Ammon's horn (tissue), 1 donor: ENCODE data around the gene RPS6KC1.
"Not testable (repeated sequence)": the region's sequence is repeated elsewhere in the genome, so short reads cannot be mapped to it uniquely, and the experiment has no call there.

ENCODE experiments used
- DNase-seq: peaks from one replicate; pipeline ENCODE4 v3.0.0-alpha.2; 2016; ENCODE audit warnings: low spot score

The RPS6KC1 gene

GRCh38 chr1:213154056-213154685 lies 103.1 kb downstream of the RPS6KC1 start:
- no peak for DNase-seq

DNA sequence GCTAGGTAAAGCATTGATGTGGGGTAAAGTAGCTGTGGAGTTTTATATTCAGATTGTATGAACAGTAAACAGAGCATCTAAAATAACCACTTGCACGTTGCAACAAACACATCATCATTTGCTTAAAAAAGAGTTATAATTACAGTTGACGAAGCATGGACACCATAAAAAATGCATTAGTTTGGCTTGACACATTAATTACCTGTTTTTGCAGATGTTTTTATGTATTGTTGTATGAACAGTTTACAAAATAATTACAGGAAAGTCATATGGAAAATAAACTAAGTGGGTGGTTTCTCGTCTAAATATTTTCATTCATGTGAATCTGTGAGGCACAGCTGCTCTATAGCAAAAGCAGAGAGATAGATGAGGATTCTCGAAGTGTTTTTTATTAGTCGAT lies 108.3 kb downstream of the RPS6KC1 start:
- DNase-seq, result no peak

DNA sequence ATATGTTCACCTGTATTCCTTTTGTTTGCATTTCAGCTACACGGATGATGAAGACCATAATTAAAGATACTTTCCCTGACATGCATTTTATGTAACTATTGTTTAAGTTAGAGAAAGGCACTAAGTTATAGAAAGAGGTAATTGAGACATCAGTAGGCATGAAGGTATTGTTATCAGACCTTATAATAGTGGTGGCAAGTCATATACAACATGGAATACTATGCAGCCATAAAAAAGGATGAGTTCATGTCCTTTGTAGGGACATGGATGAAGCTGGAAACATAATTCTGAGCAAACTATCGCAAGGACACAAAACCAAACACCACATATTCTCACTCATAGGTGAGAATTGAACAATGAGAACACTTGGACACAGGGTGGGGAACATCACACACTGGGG lies 109.4 kb downstream of the RPS6KC1 start:
- not testable (repeated sequence) for DNase-seq

DNA sequence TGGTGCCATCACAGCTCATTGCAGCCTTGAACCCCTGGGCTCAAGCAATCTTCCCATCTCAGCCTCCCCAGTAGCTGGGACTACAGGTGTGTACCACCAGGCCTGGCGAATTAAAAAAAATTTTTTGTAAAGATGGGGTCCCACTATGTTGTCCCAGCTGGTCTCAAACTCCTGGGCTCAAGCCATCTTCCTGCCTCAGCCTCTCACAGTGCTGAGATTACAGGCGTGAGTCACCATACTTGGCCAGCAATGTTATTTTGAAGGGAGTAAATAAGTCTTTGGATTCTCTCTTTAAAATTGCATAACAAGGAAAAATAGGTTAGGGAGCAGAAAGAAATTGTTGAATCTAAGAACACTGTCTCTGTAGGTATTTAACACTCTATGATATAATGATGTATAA lies 111.3 kb downstream of the RPS6KC1 start:
- no peak for DNase-seq

- no peak for DNase-seq
These were observed 111.8 kb downstream of the RPS6KC1 start for GRCh38 chr1:213162862-213163261.

- DNase-seq, result no peak
These were observed 112.3 kb downstream of the RPS6KC1 start for GRCh38 chr1:213163278-213163711.

- no peak for DNase-seq
These were observed 113.5 kb downstream of the RPS6KC1 start for GRCh38 chr1:213164561-213164960.

GRCh38 chr1:213166852-213167251 lies 115.8 kb downstream of the RPS6KC1 start:
- no peak for DNase-seq

DNA sequence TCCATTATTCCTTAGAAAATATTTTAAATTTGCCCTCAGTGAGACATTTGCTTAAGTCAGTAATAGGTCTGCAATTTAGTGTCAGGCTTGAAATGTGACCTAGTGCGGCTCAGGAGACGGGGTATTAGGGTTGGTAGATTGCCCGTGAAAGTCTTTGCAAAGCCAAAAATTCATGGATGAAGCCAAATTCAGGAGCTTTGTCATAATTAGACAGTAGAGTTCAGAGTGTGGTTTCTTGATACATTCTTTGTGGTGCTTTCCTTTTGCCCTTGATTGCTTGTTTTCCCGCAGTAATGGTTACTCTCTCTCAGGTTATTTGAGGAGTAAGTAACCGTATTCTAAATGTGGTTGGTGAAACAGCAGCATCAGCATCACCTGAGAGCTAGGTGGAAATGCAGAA lies 120.7 kb downstream of the RPS6KC1 start:
- DNase-seq, result no peak

GRCh38 chr1:213176341-213176740 lies 125.3 kb downstream of the RPS6KC1 start:
- DNase-seq, result no peak

- DNase-seq, result no peak
These were observed 128.7 kb downstream of the RPS6KC1 start for GRCh38 chr1:213179784-213180183.

- DNase-seq, result no peak
These were observed 129.8 kb downstream of the RPS6KC1 start for GRCh38 chr1:213180833-213181232.

GRCh38 chr1:213183036-213183672 lies 132.1 kb downstream of the RPS6KC1 start:
- no peak for DNase-seq

DNA sequence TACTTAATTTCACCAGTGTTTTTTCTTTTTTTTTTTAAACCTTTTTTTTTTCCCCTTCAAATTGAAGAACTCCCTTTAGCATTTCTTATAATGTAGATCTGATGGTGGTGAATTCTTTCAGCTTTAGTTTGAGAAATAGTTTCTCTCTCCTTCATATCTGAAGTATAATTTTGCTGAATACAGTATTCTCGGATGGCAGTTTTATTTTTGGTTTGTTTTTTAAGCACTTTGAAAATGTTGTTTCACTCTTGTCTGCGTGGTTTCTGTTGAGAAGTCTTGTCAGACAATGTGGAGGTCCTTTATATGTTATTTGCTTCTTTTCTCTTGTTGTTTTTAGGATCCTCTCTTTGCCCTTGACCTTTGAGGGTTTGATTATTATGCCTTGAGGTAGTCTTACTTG lies 135.1 kb downstream of the RPS6KC1 start:
- DNase-seq, result no peak

- no peak for DNase-seq
These were observed 141.0 kb downstream of the RPS6KC1 start for GRCh38 chr1:213192026-213192425.

DNA sequence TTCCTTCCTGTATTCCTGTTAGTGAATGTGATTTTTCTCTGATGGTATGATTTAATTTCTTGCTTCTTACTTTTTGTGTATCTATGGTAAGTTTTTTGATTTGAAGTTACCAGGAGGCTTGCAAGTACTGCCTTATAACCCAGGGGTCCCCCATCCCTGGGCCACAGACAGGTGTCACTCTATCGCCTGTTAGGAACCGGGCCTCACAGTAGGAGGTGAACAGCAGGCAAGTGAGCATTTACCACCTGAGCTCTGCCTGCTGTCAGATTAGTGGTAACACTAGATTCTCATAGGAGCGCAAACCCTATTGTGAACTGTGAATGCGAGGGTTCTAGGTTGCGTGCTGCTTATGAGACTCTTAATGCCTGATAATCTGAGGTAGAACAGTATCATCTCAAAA lies 143.3 kb downstream of the RPS6KC1 start:
- DNase-seq, result no peak

- no peak for DNase-seq
These were observed 143.8 kb downstream of the RPS6KC1 start for GRCh38 chr1:213194855-213195254.

DNA sequence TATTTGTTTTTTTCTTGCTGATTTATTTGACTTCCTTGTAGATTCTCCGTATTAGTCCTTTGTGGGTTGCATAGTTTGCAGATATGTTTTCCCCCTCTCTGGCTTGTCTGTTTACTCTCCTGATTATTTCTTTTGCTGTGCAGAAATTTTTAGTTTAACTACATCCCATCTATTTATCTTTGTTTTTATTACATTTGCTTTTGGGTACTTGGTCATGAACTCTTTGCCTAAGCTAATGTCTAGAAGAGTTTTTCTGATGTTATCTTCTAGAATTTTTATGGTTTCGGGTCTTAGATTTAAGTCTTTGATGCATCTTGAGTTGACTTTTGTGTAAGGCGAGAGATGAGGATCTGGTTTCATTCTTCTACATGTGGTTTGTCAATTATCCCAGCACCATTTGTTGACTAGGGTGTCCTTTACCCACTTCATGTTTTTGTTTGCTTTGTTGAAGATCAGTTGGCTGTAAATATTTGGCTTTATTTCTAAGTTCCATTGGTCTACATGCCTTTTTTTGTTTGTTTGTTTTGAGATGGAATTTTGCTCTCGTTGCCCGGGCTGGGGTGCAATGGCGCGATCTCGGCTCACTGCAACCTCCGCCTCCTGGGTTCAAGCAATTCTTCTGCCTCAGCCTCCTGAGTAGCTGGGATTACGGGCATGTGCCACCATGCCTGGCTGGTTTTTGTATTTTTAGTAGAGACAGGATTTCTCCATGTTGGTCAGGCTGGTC lies 145.4 kb downstream of the RPS6KC1 start:
- not testable (repeated sequence) for DNase-seq

DNA sequence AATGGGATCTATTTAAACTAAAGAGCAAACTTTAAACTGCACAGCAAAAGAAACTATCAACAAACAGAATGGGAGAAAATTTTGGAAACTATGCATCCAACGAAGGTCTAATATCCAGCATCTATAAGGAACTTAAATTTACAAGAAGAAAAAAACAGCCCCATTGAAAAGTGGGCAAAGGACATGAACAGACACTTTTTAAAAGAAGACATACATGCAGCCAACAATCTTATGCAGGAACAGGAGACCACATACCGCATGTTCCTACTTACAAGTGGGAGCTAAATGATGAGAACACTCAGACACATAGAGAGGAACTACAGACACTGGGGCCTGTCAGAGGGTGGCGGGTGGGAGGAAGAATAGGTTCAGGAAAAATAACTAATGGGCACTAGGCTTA lies 149.6 kb downstream of the RPS6KC1 start:
- DNase-seq, result no peak

GRCh38 chr1:213201380-213202155 lies 150.5 kb downstream of the RPS6KC1 start:
- DNase-seq, result no peak

GRCh38 chr1:213211201-213211600 lies 160.2 kb downstream of the RPS6KC1 start:
- no peak for DNase-seq

DNA sequence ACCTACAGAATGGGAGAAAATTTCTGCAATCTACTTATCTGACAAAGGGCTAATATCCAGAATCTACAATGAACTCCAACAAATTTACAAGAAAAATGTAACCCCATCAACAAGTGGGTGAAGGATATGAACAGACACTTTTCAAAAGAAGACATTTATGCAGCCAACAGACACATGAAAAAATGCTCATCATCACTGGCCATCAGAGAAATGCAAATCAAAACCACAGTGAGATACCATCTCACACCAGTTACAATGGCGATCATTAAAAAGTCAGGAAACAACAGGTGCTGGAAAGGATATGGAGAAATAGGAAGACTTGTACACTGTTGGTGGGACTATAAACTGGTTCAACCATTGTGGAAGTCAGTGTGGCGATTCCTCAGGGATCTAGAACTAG lies 168.0 kb downstream of the RPS6KC1 start:
- DNase-seq, result not testable (repeated sequence)

DNA sequence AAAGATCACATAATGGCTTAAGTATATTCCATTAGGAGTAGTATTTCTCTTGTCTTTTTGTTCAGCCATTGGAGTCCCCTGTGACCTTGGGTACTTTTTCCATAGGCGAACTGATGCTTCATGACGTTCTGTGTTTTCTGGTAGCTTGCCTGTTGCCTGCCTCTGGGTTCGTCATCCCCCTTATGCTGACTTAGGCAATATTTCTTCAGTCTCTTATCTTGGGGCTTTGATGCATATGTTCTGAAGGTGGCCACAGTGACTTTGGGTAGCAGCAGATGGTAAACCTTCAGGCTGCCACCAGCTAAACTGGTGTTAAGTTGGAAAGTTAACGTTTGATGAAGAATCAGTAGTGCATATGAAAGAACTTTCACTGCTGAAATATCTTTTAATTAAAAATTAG lies 170.2 kb downstream of the RPS6KC1 start:
- no peak for DNase-seq
